ENCODE measurements around the gene ATE1. TPM values are rescaled to one million over a fixed set of nuclear protein-coding genes. Genes with fewer than 3 reads are reported as not detected.

Gene ATE1
- total and polyA plus RNA-seq, 2 of the 4 experiments (the other 2 are of a cell fraction), result 6.4 to 27.8 TPM

GRCh38 chr10:121870413-121870812 lies 57.4 kb downstream of the ATE1 start:
- H3K4me1 ChIP-seq (ENCODE audit: control insufficient read depth, insufficient read depth, low read length), result no peaks in the 10 kb centered on the region
- in situ Hi-C loops (cut with MboI; ENCODE audit: low sequenced_read_pairs), result no loop called here
- H4K20me1 ChIP-seq (ENCODE audit: insufficient read depth, low read length), result no peaks in the 10 kb centered on the region
- no peak overlapping the region for H4K5ac ChIP-seq (ENCODE audit: low read depth, low read length)
- H2BK5ac ChIP-seq (ENCODE audit: low read depth, low read length, poor library complexity, severe bottlenecking), result no peak overlapping the region
- TF ChIP-seq RCOR1 (IDR thresholded peaks at IDR 0.05; ENCODE audit: insufficient replicate concordance, low read length) (no peak), CTCF (conservative IDR thresholded peaks at IDR 0.05; ENCODE audit: low read depth, low read length) (no peak), MAFK (IDR thresholded peaks at IDR 0.05; ENCODE audit: low read depth, low read length) (no peak), RAD21 (IDR thresholded peaks at IDR 0.05; ENCODE audit: low read length) (no peak), USF2 (IDR thresholded peaks at IDR 0.05; ENCODE audit: low read depth, low read length) (no peak), RFX5 (IDR thresholded peaks at IDR 0.05; ENCODE audit: low read depth, low read length) (no peak), ELK1 (IDR thresholded peaks at IDR 0.05; ENCODE audit: borderline replicate concordance, low read depth, low read length) (no peak), MXI1 (IDR thresholded peaks at IDR 0.05; ENCODE audit: borderline replicate concordance, low read depth, low read length) (no peak), MAZ (IDR thresholded peaks at IDR 0.05; ENCODE audit: borderline replicate concordance, low read depth, low read length) (no peak), FOS (IDR thresholded peaks at IDR 0.05; ENCODE audit: low read depth, low read length) (no peak), POLR2A (IDR thresholded peaks at IDR 0.05; ENCODE audit: low read depth, low read length) (no peak), SMC3 (IDR thresholded peaks at IDR 0.05; ENCODE audit: low read depth, low read length) (no peak), BHLHE40 (IDR thresholded peaks at IDR 0.05; ENCODE audit: low read depth, low read length) (no peak), CHD1 (IDR thresholded peaks at IDR 0.05; ENCODE audit: low read depth, low read length) (no peak)
- BruUV-seq (replicated peaks), result no TSS peak
- no peak overlapping the region for H2BK15ac ChIP-seq (ENCODE audit: low read depth, low read length)
- no peak overlapping the region for H3K4me3 ChIP-seq (ENCODE audit: insufficient read depth, low read depth, low read length)
- no peak overlapping the region for H2AFZ ChIP-seq (replicated peaks; ENCODE audit: low read length, poor library complexity)
- no peak overlapping the region for H3K56ac ChIP-seq (ENCODE audit: extremely low read depth, insufficient read depth, low read length)
- ATAC-seq (ENCODE audit: low read depth), result no peak
- H2AK5ac ChIP-seq (ENCODE audit: low read depth, low read length), result no peak overlapping the region
- no peak overlapping the region for H3K27ac ChIP-seq (ENCODE audit: insufficient read depth, low read length)
- H4K8ac ChIP-seq (ENCODE audit: low read depth in 2 of 2, low read length in 2 of 2), result no peak overlapping the region
- no peak overlapping the region for H3K18ac ChIP-seq (ENCODE audit: low read depth, low read length)
- H2AK9ac ChIP-seq (replicated peaks; ENCODE audit: low read depth, low read length, poor library complexity), result no peak overlapping the region
- H4K91ac ChIP-seq (ENCODE audit: insufficient read depth, low read depth, low read length), result no peak overlapping the region
- no CpG with 5 or more reads among the region's 1 CpG for WGBS, 2 experiments (ENCODE audit: extremely low coverage in 2 of 2, insufficient read length in 1 of 2)
- POLR2A ChIA-PET (ENCODE audit: unreplicated experiment), result no interaction called here
- H3K4ac ChIP-seq (ENCODE audit: low read depth, low read length), result no peak overlapping the region
- no peaks in the 10 kb centered on the region for H3K9me3 ChIP-seq (ENCODE audit: control insufficient read depth, insufficient read depth, low read length)
- CTCF ChIA-PET, result no interaction called here
- no peak overlapping the region for H3K9ac ChIP-seq (ENCODE audit: low read depth, low read length)
- intact Hi-C loops (cut with micrococcal nuclease), result no loop called here
- no peak overlapping the region for H2BK120ac ChIP-seq (ENCODE audit: low read depth, low read length)
- H3K23ac ChIP-seq (ENCODE audit: low read depth, low read length), result no peak overlapping the region
- H3K36me3 ChIP-seq (ENCODE audit: control insufficient read depth, insufficient read depth, low read length), result peaks cover 5% of the 10 kb centered on the region
- no peak for DNase-seq
- H3K79me1 ChIP-seq (ENCODE audit: low read depth in 1 of 2, low read length in 2 of 2), result no peaks in the 10 kb centered on the region
- dilution Hi-C loops (cut with HindIII; ENCODE audit: low sequenced_read_pairs, unreplicated experiment), result no loop called here
- no peak overlapping the region for H3K4me2 ChIP-seq (ENCODE audit: low read depth, low read length)
- H3K14ac ChIP-seq (replicated peaks; ENCODE audit: low read depth, low read length), result no peak overlapping the region
- H3K27me3 ChIP-seq (ENCODE audit: control insufficient read depth, insufficient read depth, low read length), result no peaks in the 10 kb centered on the region
- no peak overlapping the region for H2BK20ac ChIP-seq (ENCODE audit: low read depth, low read length)
- H3K9me1 ChIP-seq (ENCODE audit: insufficient read depth, low read length), result no peaks in the 10 kb centered on the region
